Kidney epithelial cell (primary cell): Measurements from ENCODE around the gene ARL14EPL. TPM values are rescaled to one million over a fixed set of nuclear protein-coding genes. Genes with fewer than 3 reads are reported as not detected.

ENCODE experiments used
- DNase-seq: peaks from one replicate; pipeline ENCODE4 v3.0.0-alpha.2; 2010; ENCODE audit warnings: low read depth
- H3K27me3 ChIP-seq: 2 replicates; pipeline ENCODE4 v1.6.0; 2011; ENCODE audit warnings: low read length; ENCODE audit not compliant: control insufficient read depth, insufficient read depth
- H3K36me3 ChIP-seq: 2 replicates; pipeline ENCODE4 v1.5.1; 2011; ENCODE audit warnings: low read length; ENCODE audit not compliant: control insufficient read depth, insufficient read depth
- H3K4me3 ChIP-seq: 2 replicates; pipeline ENCODE4 v1.5.1; 2011; ENCODE audit warnings: low read depth, mild to moderate bottlenecking, control low read depth, low read length
- total RNA-seq: library from RNA; depleted of rRNA; stranded (reverse); fragments of >200 nt; gene quantifications from 2 replicates; pipeline ENCODE4 v1.2.3, GENCODE V29; 2015
- TF ChIP-seq, protein P1 (sequence below): IDR thresholded peaks from 2 replicates; pipeline ENCODE4 v1.5.1; 2011; ENCODE audit warnings: mild to moderate bottlenecking, moderate library complexity, low read length, control low read depth, inconsistent platforms; ENCODE audit not compliant: insufficient read depth, poor library complexity, severe bottlenecking

ARL14EPL gene
- total RNA-seq, 1 donor from 2014 or later: not detected

GRCh38 chr5:116013207-116013785 lies 19.0 kb upstream of the ARL14EPL start:
- DNase-seq: no peak

GRCh38 chr5:116013936-116014335 lies 18.3 kb upstream of the ARL14EPL start:
- Histone ChIP-seq H3K36me3 (no peaks in the 10 kb centered on the region), H3K27me3 (no peaks in the 10 kb centered on the region), H3K4me3 (no peak overlapping the region)
- TF ChIP-seq, protein P1, sequence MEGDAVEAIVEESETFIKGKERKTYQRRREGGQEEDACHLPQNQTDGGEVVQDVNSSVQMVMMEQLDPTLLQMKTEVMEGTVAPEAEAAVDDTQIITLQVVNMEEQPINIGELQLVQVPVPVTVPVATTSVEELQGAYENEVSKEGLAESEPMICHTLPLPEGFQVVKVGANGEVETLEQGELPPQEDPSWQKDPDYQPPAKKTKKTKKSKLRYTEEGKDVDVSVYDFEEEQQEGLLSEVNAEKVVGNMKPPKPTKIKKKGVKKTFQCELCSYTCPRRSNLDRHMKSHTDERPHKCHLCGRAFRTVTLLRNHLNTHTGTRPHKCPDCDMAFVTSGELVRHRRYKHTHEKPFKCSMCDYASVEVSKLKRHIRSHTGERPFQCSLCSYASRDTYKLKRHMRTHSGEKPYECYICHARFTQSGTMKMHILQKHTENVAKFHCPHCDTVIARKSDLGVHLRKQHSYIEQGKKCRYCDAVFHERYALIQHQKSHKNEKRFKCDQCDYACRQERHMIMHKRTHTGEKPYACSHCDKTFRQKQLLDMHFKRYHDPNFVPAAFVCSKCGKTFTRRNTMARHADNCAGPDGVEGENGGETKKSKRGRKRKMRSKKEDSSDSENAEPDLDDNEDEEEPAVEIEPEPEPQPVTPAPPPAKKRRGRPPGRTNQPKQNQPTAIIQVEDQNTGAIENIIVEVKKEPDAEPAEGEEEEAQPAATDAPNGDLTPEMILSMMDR: no peak
- DNase-seq: no peak

More at GRCh38 chr5:116013207-116013785, 19.0 kb upstream of the ARL14EPL start:
- Histone ChIP-seq H3K27me3 (no peaks in the 10 kb centered on the region), H3K4me3 (no peak overlapping the region), H3K36me3 (no peaks in the 10 kb centered on the region)
- TF ChIP-seq, protein P1: no peak

- Histone ChIP-seq H3K36me3 (no peaks in the 10 kb centered on the region), H3K27me3 (no peaks in the 10 kb centered on the region), H3K4me3 (no peak overlapping the region)
- no peak for DNase-seq
- TF ChIP-seq, protein P1: no peak
Observed at GRCh38 chr5:116023619-116024018, 8.7 kb upstream of the ARL14EPL start.

DNA sequence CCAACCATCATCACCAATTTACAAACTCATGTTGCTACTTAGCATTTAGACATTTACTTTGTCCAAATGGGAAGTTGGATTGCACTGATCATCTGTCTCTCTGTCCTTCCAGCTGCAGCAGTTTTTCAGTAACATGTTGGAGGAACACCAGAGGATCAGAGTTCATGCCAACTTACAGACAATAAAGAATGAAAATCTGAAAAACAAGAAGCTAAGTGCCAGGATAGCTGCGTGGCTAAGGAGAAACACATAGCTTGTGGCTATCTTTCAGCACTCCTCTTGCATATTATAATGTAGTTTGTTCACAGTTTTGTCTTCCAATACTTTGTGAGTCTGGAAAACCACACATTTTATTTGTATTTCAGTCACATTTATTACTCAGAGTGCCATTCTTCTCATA lies 6.4 kb upstream of the ARL14EPL start:
- no peak overlapping the region for H3K4me3 ChIP-seq
- DNase-seq: no peak
- H3K36me3 ChIP-seq: no peaks in the 10 kb centered on the region
- H3K27me3 ChIP-seq: no peaks in the 10 kb centered on the region
- TF ChIP-seq, protein P1: no peak

- Histone ChIP-seq H3K4me3 (no peak overlapping the region), H3K36me3 (no peaks in the 10 kb centered on the region), H3K27me3 (no peaks in the 10 kb centered on the region)
- TF ChIP-seq, protein P1: no peak
- no peak for DNase-seq
Observed at GRCh38 chr5:116032991-116033390, 719 bp downstream of the ARL14EPL start.

DNA sequence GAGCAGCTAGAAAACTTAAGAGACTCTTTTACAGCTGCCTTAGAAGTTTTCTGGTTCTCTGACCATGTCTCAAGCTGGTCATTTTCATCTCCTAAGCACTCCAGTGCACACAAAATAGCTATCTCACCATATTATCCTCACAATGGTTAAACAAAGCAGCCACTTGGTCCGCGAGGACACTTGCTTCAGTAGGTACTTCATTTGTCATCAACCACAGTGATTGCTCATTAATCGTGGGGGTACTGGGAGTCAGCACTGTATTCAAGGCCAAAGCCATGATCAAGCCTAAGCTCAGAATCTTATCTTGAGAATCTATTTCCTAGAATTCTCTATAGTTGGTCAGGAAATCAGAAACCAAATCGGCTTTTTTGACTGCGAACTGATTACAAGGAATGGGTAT lies 2.9 kb downstream of the ARL14EPL start:
- Histone ChIP-seq H3K36me3 (no peaks in the 10 kb centered on the region), H3K27me3 (no peaks in the 10 kb centered on the region), H3K4me3 (no peak overlapping the region)
- peak; percentile 70 for DNase-seq
- TF ChIP-seq, protein P1: no peak
